HG03135 (cell line): ENCODE measurements around the gene TNFAIP8L1.

Experiments
- ATAC-seq: cut with Tn5 transposase; IDR thresholded peaks from one replicate; pipeline ENCODE4 v1.9.1; 2021; ENCODE audit warnings: mild to moderate bottlenecking, moderate library complexity; ENCODE audit not compliant: unreplicated experiment

The TNFAIP8L1 gene

DNA sequence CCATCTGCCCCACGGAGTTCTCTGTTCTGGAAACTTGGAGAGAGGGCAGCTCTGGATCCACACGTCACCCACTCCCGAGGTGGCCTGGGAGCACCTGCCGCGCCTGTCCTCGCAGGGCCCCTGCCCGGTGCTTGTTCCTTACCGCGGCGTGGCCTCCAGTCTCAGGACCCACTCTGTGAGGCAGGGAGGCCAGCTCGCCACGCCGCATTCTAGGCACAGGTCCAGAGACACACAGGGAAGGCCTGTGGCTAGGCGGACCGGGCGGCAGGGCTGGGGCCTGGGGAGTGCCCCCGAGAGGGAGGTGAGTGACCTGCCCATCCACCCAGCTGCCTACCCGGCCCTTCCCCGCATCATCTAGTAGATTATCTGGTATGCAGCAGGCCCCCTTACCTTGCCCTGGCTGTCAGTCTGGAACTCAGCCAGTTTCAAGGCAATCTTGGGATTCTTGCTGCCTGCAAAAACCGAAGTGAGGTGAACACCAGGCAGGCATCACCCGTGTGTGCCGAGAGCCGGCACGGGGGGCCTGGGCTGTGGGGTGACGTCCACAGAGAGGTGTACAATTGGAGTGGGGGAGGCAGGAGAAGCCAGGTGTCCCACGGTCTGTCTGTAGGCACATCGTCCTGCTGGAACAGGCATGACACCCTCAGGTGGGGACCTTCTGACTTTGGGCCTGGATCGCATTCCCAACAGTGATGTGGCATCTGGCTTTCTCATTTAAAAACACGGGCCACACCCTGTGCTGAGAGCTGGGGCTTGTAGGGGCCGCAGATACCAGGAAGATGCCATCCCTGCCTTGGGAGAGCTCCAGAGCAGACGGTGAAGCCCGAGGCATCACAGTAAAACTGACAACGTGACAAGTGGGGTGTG lies 60.7 kb downstream of the TNFAIP8L1 start:
- ATAC-seq: no peak

DNA sequence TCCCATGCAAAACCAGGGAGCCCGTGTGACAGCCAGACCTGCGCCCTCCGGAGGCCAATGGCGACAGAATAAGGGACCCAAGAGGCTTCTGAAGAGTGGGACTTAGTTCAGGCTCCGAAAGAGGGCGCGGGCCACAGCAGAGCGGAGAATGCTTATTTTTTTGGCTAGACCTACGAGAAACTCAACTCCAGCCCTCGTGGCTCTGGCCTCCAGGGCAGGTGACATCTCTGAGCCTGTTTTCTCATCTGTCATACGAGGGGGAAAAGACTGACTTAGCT lies 61.3 kb downstream of the TNFAIP8L1 start:
- ATAC-seq: no peak

DNA sequence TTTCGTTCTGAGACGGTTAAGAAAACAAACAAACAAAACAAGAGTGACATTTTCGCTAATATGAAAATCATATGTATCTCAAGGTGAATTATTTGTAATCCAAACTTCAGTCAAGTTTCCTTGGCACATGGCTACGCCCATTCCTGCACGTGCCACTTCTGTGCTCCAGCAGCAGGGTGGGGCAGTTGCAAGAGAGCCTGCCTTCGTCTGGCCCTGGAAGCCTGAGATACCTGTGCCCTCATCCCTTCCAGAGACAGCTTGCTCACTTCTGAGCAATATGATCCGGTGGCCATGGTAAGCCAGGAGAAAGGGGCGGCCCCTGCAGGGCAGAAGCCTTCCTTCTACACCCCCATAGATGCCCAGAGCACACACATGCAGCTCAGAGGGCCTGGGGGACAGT lies 62.2 kb downstream of the TNFAIP8L1 start:
- ATAC-seq: no peak

DNA sequence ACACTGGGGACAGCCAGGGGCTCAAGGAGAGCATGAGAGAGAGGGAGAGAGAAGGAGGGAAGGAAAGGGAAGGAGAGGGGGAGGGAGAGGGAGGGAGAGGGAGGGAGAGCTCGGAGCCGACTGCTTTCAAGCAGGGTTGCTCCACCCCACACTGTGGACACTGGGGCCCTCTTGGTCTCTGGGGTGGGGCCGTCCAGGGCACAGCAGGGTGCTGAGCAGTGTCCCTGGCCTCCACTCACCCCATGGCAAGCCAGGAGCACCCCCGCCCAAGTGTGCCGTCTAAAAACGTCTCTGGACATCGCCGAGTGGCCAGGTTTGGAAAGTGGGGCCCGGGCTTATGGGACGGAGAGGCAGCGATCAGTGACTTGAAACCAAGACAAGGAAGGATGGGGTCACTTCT lies 63.4 kb downstream of the TNFAIP8L1 start:
- ATAC-seq: no peak

DNA sequence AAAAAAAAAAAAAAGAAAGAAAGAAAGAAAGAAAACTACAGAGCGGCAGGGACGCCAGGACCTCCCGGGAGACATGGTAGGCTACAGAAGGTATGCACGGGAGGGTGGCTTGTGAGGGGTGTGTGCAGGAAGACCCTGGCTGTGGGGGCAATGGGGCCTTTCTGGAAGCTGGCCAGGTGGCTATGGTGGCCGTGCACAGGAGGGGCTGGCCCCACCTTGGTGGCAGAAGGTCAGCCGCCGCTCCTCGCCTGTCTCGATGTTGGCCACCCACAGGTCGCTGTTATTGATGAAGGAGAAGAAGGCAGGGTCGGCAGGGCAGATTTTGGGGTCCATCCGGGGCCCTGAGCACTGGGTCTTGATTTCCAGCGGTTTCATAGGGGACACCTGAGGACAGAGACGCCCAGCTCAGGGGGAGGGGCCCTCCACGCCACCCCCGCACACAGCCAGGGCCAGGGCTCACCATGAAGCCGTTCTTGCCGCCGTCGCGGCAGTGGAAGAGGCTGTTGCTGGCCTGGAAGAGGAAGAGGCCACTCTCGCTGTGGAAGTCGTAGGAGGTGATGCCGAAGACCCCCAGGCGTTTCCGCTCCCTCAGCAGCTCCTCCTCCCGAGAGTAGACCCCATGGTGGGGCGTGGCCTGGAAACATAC lies 64.5 kb downstream of the TNFAIP8L1 start:
- no peak for ATAC-seq

DNA sequence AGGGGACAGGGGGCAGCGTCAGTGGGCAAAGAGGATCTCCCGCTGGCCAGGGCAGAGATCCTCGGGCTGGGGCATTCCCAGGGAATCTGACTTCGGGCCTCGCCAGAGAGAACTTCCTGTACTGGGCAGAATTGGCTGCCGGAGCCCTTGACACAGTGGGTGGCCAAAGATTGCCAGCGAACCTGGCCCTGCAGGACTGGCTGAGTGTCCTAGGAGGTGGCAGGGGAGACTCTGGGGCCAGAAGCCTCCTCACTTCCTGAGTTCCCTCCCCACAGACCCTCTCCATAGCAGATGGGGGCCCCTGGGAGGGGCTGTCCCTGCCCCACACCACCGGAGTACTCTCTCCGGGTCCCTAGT lies 65.0 kb downstream of the TNFAIP8L1 start:
- no peak for ATAC-seq
